Gastroesophageal sphincter (tissue), 3 donors: Measurements from ENCODE around the gene VRK3.

Experiments used
- CTCF ChIP-seq, 4 experiments: fragments of 200-600 bp in 2 of 4; fragments of 450-650 bp in 2 of 4; sonication (generic) in 1 of 4; IDR thresholded peaks; one replicate each; pipeline ENCODE4 v1.5.1; 2017 to 2019; ENCODE audit warnings: antibody characterized with exemption in 4 of 4, mild to moderate bottlenecking in 2 of 4, moderate library complexity in 2 of 4
- EP300 ChIP-seq: sonication (generic); formaldehyde crosslinking; IDR thresholded peaks from one replicate; pipeline ENCODE4 v1.6.1; 2017; ENCODE audit warnings: antibody characterized with exemption, mild to moderate bottlenecking

- no peak for TF ChIP-seq CTCF (IDR thresholded peaks at IDR 0.05)
- no peak for TF ChIP-seq EP300
These were observed 24.9 kb downstream of the VRK3 start for GRCh38 chr19:50000038-50000840.
